GM21381 (cell line): ENCODE results near the gene CBX4.

ENCODE experiments used
- ATAC-seq: cut with Tn5 transposase; IDR thresholded peaks from one replicate; pipeline ENCODE4 v1.9.1; 2021; ENCODE audit warnings: mild to moderate bottlenecking, moderate library complexity; ENCODE audit not compliant: unreplicated experiment

CBX4 gene

DNA sequence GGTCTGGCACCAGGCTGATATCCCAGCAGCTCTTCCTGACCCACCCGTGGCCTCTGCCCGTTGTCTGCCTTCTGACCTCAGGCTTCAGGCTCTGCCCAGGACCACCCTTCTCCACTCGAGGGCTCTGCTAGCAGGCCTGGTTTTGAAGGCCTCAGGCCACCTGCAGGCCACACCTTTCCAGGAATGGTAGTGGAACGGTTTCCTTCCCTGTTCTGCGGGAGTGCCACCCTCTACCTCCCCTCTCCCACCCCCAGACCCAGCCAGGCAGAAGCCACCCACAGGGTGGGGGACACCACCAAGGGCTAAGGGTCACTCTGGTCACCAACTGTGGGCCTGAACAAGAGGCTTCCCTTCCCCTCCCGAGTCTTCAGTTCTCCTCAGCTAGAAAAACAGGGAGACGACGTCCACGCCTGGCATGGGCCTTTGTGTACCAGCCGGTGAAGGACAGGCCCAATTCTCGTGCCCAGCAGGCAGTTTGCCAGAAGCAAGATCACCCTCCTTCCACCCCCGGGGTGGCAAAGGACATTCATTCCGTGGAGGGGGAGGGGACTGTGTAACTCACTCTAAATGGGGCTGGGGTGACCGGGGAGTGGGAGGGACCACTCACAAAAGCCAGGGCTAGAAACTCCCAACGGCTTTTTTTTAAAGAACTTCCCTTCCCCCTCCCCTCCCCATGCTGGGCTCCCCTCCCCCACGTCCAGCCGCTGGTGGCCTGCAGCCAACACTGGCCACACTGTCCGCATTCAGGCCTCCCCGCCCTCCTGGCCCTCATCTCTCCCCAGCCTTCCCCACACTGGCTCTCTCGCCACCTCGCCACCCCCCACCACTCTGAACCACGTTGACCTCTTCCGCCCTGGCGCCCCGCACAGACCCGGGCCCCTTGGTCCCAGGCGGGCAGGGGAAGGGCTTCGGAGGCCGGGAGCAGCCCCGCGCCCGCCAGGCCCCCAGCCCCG, 7.7 kb downstream of the CBX4 start:
- ATAC-seq: no peak

GRCh38 chr17:79830763-79831264, 8.4 kb downstream of the CBX4 start:
- ATAC-seq: no peak

DNA sequence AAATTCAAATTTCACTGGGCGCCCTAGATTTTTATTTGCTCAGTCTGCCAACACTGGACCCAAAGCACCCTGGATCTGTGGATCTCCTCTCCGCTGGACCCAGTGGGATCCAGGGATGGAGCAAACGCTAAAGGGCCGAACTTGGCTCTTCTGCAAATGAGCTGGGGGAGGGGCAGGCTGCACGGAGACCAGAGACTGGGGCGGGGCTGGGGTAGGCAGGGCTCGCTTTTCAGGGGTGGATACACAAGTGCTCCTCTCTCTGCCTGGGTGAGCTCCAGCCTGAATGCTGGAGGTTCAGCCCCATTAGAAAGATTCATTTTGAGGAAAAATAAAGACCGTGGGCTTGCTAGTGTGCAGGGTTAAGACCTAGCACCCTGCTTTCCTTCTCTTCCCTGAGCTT, 8.9 kb downstream of the CBX4 start:
- ATAC-seq: no peak

DNA sequence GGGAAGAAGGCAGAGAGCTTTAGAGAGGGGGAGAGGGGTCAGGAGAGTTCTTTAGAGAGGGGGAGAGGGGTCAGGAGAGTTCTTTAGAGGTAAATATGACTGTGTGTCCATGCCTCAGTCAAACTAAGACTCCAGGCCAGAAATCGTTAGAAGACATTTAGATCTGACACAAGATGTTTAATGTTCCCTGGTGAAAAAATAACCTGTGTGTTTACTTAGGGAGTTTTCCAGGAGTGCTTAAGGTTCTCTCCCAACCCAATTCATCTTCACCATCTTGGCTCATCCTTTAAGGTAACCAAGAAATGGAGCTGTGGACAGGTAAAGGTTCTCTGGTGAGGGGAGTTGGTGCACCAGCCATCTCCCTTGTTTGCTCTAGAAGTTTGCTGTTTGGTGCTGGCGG, 9.8 kb downstream of the CBX4 start:
- ATAC-seq: no peak

- ATAC-seq: no peak
These were observed 10.2 kb downstream of the CBX4 start for GRCh38 chr17:79829004-79829403.

GRCh38 chr17:79826841-79827578, 12.2 kb downstream of the CBX4 start:
- ATAC-seq: no peak

DNA sequence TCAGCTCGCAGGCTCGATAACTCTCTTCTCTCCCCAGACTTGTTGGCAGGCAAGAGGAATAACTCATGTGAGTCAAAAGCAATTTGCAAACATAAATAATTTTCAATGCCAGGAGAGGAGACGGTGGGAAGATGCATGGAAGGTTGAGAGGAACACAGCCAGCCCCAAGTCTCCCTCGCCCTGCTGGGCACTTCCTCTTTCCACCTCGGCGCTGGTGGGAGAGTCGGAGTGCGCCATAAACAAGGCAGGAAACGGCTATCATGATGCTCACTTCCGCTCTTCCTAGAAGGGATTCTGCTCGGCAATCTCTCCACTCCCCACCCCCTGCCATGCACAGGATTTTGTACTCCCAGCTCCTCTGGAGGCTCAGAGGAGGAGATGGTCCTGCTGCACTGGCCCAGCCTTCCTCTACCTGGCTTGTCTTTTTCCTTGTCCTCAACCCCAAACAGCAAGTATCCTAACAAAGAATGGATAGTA, 13.0 kb downstream of the CBX4 start:
- no peak for ATAC-seq

DNA sequence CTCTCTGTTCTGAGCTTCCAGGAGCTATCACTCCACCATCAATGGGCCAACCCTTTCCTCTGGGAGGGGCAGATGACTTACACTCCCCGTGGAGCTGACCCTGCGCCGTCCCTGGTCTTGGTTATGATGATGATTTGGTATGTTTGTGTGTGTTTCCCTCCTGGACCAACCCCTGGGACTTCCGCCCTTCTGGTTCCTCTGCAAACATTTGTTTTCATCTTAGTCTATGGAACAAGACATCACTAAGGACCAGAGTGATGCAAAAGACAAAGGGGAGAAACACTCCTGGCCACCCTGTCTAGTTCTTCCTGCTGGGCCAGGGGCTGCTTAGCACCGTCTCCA, 13.7 kb downstream of the CBX4 start:
- no peak for ATAC-seq

DNA sequence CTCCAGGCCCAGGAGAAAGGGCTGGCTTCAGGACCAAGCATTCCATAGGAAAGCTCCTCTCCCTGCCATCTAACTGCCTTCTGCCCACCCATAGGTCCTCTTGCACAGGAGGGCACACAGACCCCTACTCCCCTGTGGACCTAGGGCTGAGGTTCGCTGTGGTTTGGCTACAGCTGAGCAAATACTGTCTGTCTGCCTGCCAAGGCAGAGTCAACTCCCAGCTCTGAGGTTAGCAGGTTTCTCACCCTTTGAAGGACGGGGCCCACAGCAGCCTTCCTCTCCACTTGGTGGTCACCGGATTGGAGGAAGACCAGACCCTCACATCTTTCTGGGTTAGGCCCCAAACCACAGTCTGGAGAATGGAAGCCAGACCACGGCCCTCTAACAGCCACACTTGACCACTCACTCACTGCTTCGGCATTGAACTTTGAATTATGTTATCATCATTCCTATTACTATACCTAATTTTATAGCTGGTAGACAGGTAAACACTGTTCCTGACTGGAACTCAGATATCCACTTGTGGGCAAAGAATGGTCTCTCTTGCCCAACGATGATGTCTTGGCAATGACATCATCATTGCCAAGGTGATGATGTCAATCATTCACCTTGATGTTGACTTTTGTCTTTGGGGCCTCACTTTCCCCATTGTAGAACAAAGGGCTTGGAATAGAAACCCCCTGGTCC, 14.2 kb downstream of the CBX4 start:
- no peak for ATAC-seq

DNA sequence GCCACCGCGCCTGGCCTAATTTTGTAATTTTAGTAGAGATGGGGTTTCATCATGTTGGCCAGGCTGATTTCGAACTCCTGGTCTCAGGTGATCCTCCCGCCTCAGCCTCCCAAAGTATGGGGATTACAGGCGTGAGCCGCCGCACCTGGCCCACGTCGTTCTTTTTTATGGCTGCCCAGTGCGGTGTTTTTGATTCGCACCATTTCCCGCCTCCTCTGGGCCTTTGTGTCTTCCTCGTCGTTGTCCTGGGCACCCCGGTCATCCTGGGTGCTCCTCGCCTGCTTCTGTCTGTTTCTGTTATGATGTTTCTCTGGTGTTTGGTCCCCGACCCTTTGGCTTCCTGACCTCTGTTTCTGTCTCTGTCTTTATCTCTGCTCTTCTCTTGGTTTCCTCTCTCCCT, 15.0 kb downstream of the CBX4 start:
- ATAC-seq: no peak

- ATAC-seq: no peak
These were observed 16.6 kb downstream of the CBX4 start for GRCh38 chr17:79822583-79823124.

GRCh38 chr17:79821331-79822095, 17.7 kb downstream of the CBX4 start:
- no peak for ATAC-seq

GRCh38 chr17:79820959-79821330, 18.3 kb downstream of the CBX4 start:
- ATAC-seq: no peak

GRCh38 chr17:79819534-79820276, 19.5 kb downstream of the CBX4 start:
- no peak for ATAC-seq

DNA sequence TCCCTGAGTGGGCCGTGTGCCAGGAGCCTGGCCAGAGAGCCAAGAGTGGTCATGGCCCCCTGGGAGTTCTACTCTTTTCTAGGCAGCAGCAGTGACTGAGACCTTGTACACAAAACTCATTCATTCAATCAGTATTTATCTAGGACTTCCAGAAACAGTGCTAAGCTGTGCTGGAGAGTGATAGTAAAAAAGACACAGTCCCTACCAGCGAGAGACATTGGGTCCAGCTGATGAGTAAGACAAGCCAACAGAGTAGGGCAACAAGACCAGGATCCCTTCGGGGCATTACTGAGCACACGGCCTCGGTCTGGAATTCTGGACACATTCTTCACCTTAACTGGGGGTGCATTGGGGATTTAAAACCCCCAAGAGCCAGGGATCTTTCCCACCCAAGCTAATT, 20.2 kb downstream of the CBX4 start:
- ATAC-seq: no peak

GRCh38 chr17:79818026-79818758, 21.0 kb downstream of the CBX4 start:
- ATAC-seq: no peak

GRCh38 chr17:79815836-79816461, 23.3 kb downstream of the CBX4 start:
- no peak for ATAC-seq
